ENCODE data around the gene GPN2.
"Not testable (repeated sequence)": the region's sequence is repeated elsewhere in the genome, so short reads cannot be mapped to it uniquely, and the experiment has no call there.

The GPN2 gene

GRCh38 chr1:26887125-26887524, 3.0 kb downstream of the GPN2 start:
- peak; percentile 47 for TF ChIP-seq CTCF (IDR thresholded peaks at IDR 0.05; ENCODE audit: extremely low read depth, insufficient read depth, missing control alignments)
- DNase-seq (ENCODE audit: low spot score) = no peak
- in situ Hi-C loops (cut with MboI; ENCODE audit: low pct_unique_long_range_greater_than_20kb, low sequenced_read_pairs, unreplicated experiment) = no loop called here

GRCh38 chr1:26882696-26883463, 7.2 kb downstream of the GPN2 start:
- no peak for TF ChIP-seq CTCF (IDR thresholded peaks at IDR 0.05; ENCODE audit: extremely low read depth, insufficient read depth, missing control alignments)
- in situ Hi-C loops (cut with MboI; ENCODE audit: low pct_unique_long_range_greater_than_20kb, low sequenced_read_pairs, unreplicated experiment) = no loop called here
- DNase-seq (ENCODE audit: low spot score) = no peak

- in situ Hi-C loops (cut with MboI; ENCODE audit: low pct_unique_long_range_greater_than_20kb, low sequenced_read_pairs, unreplicated experiment); DNase-seq (ENCODE audit: low spot score): not testable (repeated sequence)
These were observed 8.5 kb downstream of the GPN2 start for GRCh38 chr1:26881611-26882010.

- no peak for DNase-seq (ENCODE audit: low spot score)
- in situ Hi-C loops (cut with MboI; ENCODE audit: low pct_unique_long_range_greater_than_20kb, low sequenced_read_pairs, unreplicated experiment) = no loop called here
- TF ChIP-seq CTCF (IDR thresholded peaks at IDR 0.05; ENCODE audit: extremely low read depth, insufficient read depth, missing control alignments) = no peak
These were observed 10.3 kb downstream of the GPN2 start for GRCh38 chr1:26879793-26880192.

- DNase-seq (ENCODE audit: low spot score) = no peak
- in situ Hi-C loops (cut with MboI; ENCODE audit: low pct_unique_long_range_greater_than_20kb, low sequenced_read_pairs, unreplicated experiment) = no loop called here
These were observed 12.8 kb downstream of the GPN2 start for GRCh38 chr1:26877326-26877725.

GRCh38 chr1:26874896-26875295, 15.2 kb downstream of the GPN2 start:
- no peak for TF ChIP-seq CTCF (IDR thresholded peaks at IDR 0.05; ENCODE audit: extremely low read depth, insufficient read depth, missing control alignments)
- in situ Hi-C loops (cut with MboI; ENCODE audit: low pct_unique_long_range_greater_than_20kb, low sequenced_read_pairs, unreplicated experiment) = no loop called here
- no peak for DNase-seq (ENCODE audit: low spot score)

More at GRCh38 chr1:26877326-26877725, 12.8 kb downstream of the GPN2 start:
- TF ChIP-seq CTCF (IDR thresholded peaks at IDR 0.05; ENCODE audit: extremely low read depth, insufficient read depth, missing control alignments) = no peak

GRCh38 chr1:26873097-26873496, 17.0 kb downstream of the GPN2 start:
- DNase-seq (ENCODE audit: low spot score); in situ Hi-C loops (cut with MboI; ENCODE audit: low pct_unique_long_range_greater_than_20kb, low sequenced_read_pairs, unreplicated experiment): not testable (repeated sequence)
